GM03348 (cell line): Measurements from ENCODE around the gene DNPH1.

ENCODE experiments used
- DNase-seq: peaks from one replicate; pipeline ENCODE4 v3.0.0; 2012; ENCODE audit warnings: low spot score

The DNPH1 gene

GRCh38 chr6:43228951-43229802 is at the start of gene DNPH1:
Gene DNPH1, minus strand, starts transcription at chr6:43229481. Its CDS starts 25 bp downstream, at chr6:43229456.
- peak; percentile 95 for DNase-seq

- DNase-seq, result peak; percentile 40
These were observed 49.3 kb upstream of the DNPH1 start for GRCh38 chr6:43278524-43279078.

GRCh38 chr6:43277643-43278523 is 48.6 kb upstream of the DNPH1 start:
- DNase-seq, result no peak

- no peak for DNase-seq
These were observed 48.0 kb upstream of the DNPH1 start for GRCh38 chr6:43277306-43277642.

GRCh38 chr6:43276577-43277305 is 47.5 kb upstream of the DNPH1 start:
- DNase-seq, result no peak

- DNase-seq, result no peak
These were observed 46.7 kb upstream of the DNPH1 start for GRCh38 chr6:43275801-43276576.

- DNase-seq, result peak; percentile 43
These were observed 45.8 kb upstream of the DNPH1 start for GRCh38 chr6:43274916-43275597.

GRCh38 chr6:43274127-43274915 is 45.0 kb upstream of the DNPH1 start:
- DNase-seq, result no peak

GRCh38 chr6:43273707-43274106 is 44.4 kb upstream of the DNPH1 start:
- no peak for DNase-seq

GRCh38 chr6:43271944-43272343 is 42.7 kb upstream of the DNPH1 start:
- no peak for DNase-seq

GRCh38 chr6:43271103-43271815 is 42.0 kb upstream of the DNPH1 start:
- DNase-seq, result no peak

GRCh38 chr6:43269273-43270007 is 40.2 kb upstream of the DNPH1 start:
- peak; percentile 52 for DNase-seq

- no peak for DNase-seq
These were observed 39.5 kb upstream of the DNPH1 start for GRCh38 chr6:43268782-43269272.

GRCh38 chr6:43268355-43268700 is 39.0 kb upstream of the DNPH1 start:
- no peak for DNase-seq

GRCh38 chr6:43267619-43268354 is 38.5 kb upstream of the DNPH1 start:
- no peak for DNase-seq

- DNase-seq, result no peak
These were observed 36.3 kb upstream of the DNPH1 start for GRCh38 chr6:43265564-43265963.

GRCh38 chr6:43264599-43265145 is 35.4 kb upstream of the DNPH1 start:
- no peak for DNase-seq
